ENCODE data around the gene PKD1L1. TPM values are rescaled to one million over a fixed set of nuclear protein-coding genes. Genes with fewer than 3 reads are reported as not detected.
"Not testable (repeated sequence)": the region's sequence is repeated elsewhere in the genome, so short reads cannot be mapped to it uniquely, and the experiment has no call there.

PKD1L1 gene
- total RNA-seq, 1 donor from 2014 or later = 0.17 TPM

DNA sequence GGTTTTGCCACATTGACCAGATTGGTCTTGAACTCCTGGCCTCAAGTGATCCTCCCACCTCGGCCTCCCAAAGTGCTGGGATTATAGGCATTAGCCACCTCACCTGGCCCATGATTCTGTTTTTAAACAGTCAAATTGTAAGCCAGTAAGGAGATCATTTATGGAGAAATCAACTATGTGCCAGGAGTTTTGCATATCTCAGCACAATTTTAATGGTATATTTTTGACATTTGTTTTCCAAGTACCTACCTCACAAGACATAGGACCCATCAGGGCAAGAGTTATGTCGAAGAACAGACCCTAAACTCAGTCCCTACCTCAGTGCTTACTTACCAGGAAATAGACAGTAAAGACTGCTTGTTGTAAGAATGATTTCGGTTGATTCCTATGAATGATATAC lies 193.0 kb downstream of the PKD1L1 start:
- Mint-ChIP-seq H3K27me3 (peaks cover 41% of the 10 kb centered on the region), H3K9me3 (peaks cover 3% of the 10 kb centered on the region), H3K4me1 (ENCODE audit: unreplicated experiment) (peaks cover 16% of the 10 kb centered on the region), H3K4me3 (no peak overlapping the region), H3K27ac (no peak overlapping the region), H3K36me3 (no peaks in the 10 kb centered on the region)
- TF ChIP-seq, protein P1, sequence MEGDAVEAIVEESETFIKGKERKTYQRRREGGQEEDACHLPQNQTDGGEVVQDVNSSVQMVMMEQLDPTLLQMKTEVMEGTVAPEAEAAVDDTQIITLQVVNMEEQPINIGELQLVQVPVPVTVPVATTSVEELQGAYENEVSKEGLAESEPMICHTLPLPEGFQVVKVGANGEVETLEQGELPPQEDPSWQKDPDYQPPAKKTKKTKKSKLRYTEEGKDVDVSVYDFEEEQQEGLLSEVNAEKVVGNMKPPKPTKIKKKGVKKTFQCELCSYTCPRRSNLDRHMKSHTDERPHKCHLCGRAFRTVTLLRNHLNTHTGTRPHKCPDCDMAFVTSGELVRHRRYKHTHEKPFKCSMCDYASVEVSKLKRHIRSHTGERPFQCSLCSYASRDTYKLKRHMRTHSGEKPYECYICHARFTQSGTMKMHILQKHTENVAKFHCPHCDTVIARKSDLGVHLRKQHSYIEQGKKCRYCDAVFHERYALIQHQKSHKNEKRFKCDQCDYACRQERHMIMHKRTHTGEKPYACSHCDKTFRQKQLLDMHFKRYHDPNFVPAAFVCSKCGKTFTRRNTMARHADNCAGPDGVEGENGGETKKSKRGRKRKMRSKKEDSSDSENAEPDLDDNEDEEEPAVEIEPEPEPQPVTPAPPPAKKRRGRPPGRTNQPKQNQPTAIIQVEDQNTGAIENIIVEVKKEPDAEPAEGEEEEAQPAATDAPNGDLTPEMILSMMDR (conservative IDR thresholded peaks at IDR 0.05) = no peak
- DNase-seq (ENCODE audit: extremely low spot score, unreplicated experiment) = no peak

DNA sequence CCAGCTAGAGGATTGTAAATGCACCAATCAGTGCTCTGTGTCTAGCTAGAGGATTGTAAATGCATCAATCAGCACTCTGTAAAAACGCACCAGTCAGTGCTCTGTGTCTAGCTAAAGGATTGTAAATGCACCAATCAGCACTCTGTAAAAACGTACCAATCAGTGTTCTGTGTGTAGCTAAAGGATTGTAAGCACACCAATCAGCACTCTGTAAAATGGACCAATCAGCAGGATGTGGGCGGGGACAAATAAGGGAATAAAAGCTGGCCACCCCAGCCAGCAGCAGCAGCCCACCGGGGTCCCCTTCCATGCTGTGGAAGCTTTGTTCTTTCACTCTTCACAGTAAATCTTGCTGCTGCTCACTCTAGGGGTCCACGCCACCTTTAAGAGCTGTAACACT lies 196.5 kb downstream of the PKD1L1 start:
- H3K36me3 Mint-ChIP-seq = not testable (repeated sequence)
- Mint-ChIP-seq H3K27me3 (peaks cover 44% of the 10 kb centered on the region), H3K4me1 (ENCODE audit: unreplicated experiment) (peaks cover 19% of the 10 kb centered on the region)

DNA sequence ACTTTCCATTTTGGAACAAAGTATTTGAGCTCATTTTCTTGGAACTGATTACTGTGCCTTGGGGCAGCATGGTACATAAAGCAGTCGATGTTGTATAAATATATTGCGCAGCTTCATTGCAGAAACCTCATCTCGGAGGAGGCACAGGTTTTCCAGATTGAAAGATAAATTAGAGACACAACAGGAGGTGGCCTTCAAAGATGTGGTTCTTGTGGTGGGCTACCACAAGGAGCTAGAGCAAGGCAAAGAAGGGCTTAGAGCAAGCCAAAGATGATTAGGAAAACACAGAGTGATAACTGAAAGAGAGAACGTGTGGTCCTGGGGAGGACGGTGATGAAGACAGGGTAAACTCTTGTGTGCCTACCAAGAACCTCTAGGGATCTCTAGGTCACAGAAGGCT lies 197.2 kb downstream of the PKD1L1 start:
- Mint-ChIP-seq H3K27me3 (peaks cover 47% of the 10 kb centered on the region), H3K27ac (no peak overlapping the region), H3K9me3 (peaks cover 3% of the 10 kb centered on the region), H3K4me1 (ENCODE audit: unreplicated experiment) (peaks cover 19% of the 10 kb centered on the region), H3K4me3 (no peak overlapping the region), H3K36me3 (no peaks in the 10 kb centered on the region)
- DNase-seq (ENCODE audit: extremely low spot score, unreplicated experiment) = no peak
- TF ChIP-seq, protein P1 (conservative IDR thresholded peaks at IDR 0.05) = no peak

More for the DNA sequence above, 196.5 kb downstream of the PKD1L1 start:
- H3K9me3 Mint-ChIP-seq; DNase-seq (ENCODE audit: extremely low spot score, unreplicated experiment); H3K27ac Mint-ChIP-seq; H3K4me3 Mint-ChIP-seq: not testable (repeated sequence)

GRCh38 chr7:47748041-47748440 lies 200.2 kb downstream of the PKD1L1 start:
- Mint-ChIP-seq H3K4me3 (no peak overlapping the region), H3K27me3 (peaks cover 46% of the 10 kb centered on the region), H3K4me1 (ENCODE audit: unreplicated experiment) (peaks cover 30% of the 10 kb centered on the region), H3K9me3 (peaks cover 3% of the 10 kb centered on the region), H3K36me3 (no peaks in the 10 kb centered on the region), H3K27ac (no peak overlapping the region)
- TF ChIP-seq, protein P1 (conservative IDR thresholded peaks at IDR 0.05) = no peak
- DNase-seq (ENCODE audit: extremely low spot score, unreplicated experiment) = no peak

GRCh38 chr7:47747160-47747559 lies 201.1 kb downstream of the PKD1L1 start:
- peak; percentile 34 for DNase-seq (ENCODE audit: extremely low spot score, unreplicated experiment)
- TF ChIP-seq, protein P1 (conservative IDR thresholded peaks at IDR 0.05) = no peak
- Mint-ChIP-seq H3K36me3 (no peaks in the 10 kb centered on the region), H3K4me1 (ENCODE audit: unreplicated experiment) (peaks cover 37% of the 10 kb centered on the region), H3K9me3 (no peaks in the 10 kb centered on the region), H3K27ac (no peak overlapping the region), H3K4me3 (no peak overlapping the region), H3K27me3 (peaks cover 41% of the 10 kb centered on the region)

- Mint-ChIP-seq H3K27me3 (peaks cover 41% of the 10 kb centered on the region), H3K27ac (no peak overlapping the region), H3K4me3 (no peak overlapping the region), H3K4me1 (ENCODE audit: unreplicated experiment) (peaks cover 42% of the 10 kb centered on the region), H3K9me3 (no peaks in the 10 kb centered on the region), H3K36me3 (no peaks in the 10 kb centered on the region)
- DNase-seq (ENCODE audit: extremely low spot score, unreplicated experiment) = peak; percentile 43
- TF ChIP-seq, protein P1 (conservative IDR thresholded peaks at IDR 0.05) = no peak
Measured at GRCh38 chr7:47746468-47746867, 201.8 kb downstream of the PKD1L1 start.

Data from type B pancreatic cell (in vitro differentiated cells).